Measurements from ENCODE around the gene MUC6.

DNA sequence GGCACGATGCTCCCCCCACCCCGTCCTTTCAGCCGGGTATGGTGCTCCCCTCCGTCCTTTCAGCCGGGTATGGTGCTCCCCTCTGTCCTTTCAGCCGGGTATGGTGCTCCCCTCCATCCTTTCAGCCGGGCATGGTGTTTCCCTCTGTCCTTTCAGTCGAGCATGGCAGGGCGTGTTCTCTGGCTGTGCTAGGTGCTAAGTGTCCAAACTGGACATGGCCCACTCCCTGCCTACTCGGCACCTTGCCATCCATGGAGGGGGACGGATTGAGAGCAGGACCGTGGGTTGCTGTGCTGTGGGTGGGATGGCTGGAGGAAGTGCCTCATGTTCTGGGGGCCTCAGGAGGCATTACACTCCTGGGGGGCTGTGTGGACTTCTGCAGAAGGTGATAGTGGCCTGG lies 45.5 kb downstream of the MUC6 start:
- no peak for TF ChIP-seq EZH2 (IDR thresholded peaks at IDR 0.05; ENCODE audit: insufficient read depth, poor library complexity, severe bottlenecking)
- no peak for TF ChIP-seq EZH2phosphoT487 (IDR thresholded peaks at IDR 0.05; ENCODE audit: insufficient read depth, low read depth)

All from GM23248 (cell line).